A549 (cell line): ENCODE data around the gene BRAF.

Source experiments
- CEBPB ChIP-seq, 2 experiments: fragments of >200 bp in 1 of 2; sonication (Bioruptor Twin) in 1 of 2; formaldehyde crosslinking in 1 of 2; IDR thresholded peaks; 2 replicates each; pipeline ENCODE4 v1.6.1; 2012 to 2016
- EHF ChIP-seq: fragments of 250-450 bp; sonication (Bioruptor Pico); IDR thresholded peaks from 2 replicates; pipeline ENCODE4 v1.5.0; 2020; ENCODE audit warnings: mild to moderate bottlenecking
- GATA3 ChIP-seq: IDR thresholded peaks from 2 replicates; pipeline ENCODE4 v1.6.1; 2012; ENCODE audit warnings: borderline replicate concordance
- HDAC2 ChIP-seq: fragments of 200-600 bp; sonication (generic); IDR thresholded peaks from 2 replicates; pipeline ENCODE4 v1.6.1; 2016
- KDM1A ChIP-seq: fragments of 200-600 bp; sonication (generic); IDR thresholded peaks from 2 replicates; pipeline ENCODE4 v1.6.1; 2016; ENCODE audit warnings: low read depth, mild to moderate bottlenecking
- MYC ChIP-seq: IDR thresholded peaks from 2 replicates; pipeline ENCODE4 v1.6.1; 2012; ENCODE audit warnings: mild to moderate bottlenecking, inconsistent platforms, low read length, improper control_type of control experiment, borderline replicate concordance
- NR3C1 ChIP-seq: fragments of >200 bp; sonication (Bioruptor Twin); formaldehyde crosslinking; IDR thresholded peaks from 3 replicates; pipeline ENCODE4 v1.6.1; 2017
- POLR2A ChIP-seq: IDR thresholded peaks from 2 replicates; pipeline ENCODE4 v1.6.1; 2012; ENCODE audit warnings: mild to moderate bottlenecking, low read length
- POLR2AphosphoS2 ChIP-seq: conservative IDR thresholded peaks from 2 replicates; pipeline ENCODE4 v1.6.1; 2012; ENCODE audit warnings: low read length, improper control_type of control experiment, inconsistent platforms
- RCOR1 ChIP-seq: fragments of 150-350 bp; IDR thresholded peaks from 2 replicates; pipeline ENCODE4 v1.6.1; 2014; ENCODE audit warnings: antibody characterized with exemption, low read length, low read depth
- TF ChIP-seq, protein P1 (sequence below): fragments of >200 bp; sonication (Bioruptor Twin); formaldehyde crosslinking; IDR thresholded peaks from 3 replicates; pipeline ENCODE4 v1.5.1; 2016
- TF ChIP-seq, protein P2 (sequence below): fragments of 200-600 bp; sonication (generic); IDR thresholded peaks from 2 replicates; pipeline ENCODE4 v1.6.1; 2016; ENCODE audit warnings: antibody characterized with exemption, mild to moderate bottlenecking, moderate library complexity
- TF ChIP-seq, protein P3 (sequence below): IDR thresholded peaks from 2 replicates; pipeline ENCODE4 v1.6.1; 2012

DNA sequence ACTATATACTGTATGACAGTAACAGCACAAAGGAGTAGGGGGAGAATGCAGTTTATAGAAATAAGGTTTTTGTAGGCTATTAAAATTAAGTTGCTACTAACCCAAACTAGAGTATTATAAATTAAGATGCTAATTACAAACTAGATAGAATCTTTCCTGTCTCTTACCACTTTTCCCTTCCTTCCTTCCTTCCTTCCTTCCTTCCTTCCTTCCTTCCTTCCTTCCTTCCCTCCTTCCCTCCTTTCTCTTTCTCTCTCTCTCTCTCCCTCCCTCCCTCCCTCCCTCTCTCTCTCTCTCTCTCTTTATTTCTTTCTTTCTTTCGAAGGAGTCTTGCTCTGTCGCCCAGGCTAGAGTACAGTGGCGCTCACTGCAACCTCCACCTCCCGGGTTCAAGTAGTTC lies 36.4 kb upstream of the BRAF start:
- no peak for TF ChIP-seq CEBPB (IDR thresholded peaks at IDR 0.05)
- TF ChIP-seq MYC = no peak
- TF ChIP-seq, protein P1, sequence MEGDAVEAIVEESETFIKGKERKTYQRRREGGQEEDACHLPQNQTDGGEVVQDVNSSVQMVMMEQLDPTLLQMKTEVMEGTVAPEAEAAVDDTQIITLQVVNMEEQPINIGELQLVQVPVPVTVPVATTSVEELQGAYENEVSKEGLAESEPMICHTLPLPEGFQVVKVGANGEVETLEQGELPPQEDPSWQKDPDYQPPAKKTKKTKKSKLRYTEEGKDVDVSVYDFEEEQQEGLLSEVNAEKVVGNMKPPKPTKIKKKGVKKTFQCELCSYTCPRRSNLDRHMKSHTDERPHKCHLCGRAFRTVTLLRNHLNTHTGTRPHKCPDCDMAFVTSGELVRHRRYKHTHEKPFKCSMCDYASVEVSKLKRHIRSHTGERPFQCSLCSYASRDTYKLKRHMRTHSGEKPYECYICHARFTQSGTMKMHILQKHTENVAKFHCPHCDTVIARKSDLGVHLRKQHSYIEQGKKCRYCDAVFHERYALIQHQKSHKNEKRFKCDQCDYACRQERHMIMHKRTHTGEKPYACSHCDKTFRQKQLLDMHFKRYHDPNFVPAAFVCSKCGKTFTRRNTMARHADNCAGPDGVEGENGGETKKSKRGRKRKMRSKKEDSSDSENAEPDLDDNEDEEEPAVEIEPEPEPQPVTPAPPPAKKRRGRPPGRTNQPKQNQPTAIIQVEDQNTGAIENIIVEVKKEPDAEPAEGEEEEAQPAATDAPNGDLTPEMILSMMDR = no peak
- TF ChIP-seq KDM1A = no peak
- TF ChIP-seq HDAC2 = no peak
- TF ChIP-seq, protein P2, sequence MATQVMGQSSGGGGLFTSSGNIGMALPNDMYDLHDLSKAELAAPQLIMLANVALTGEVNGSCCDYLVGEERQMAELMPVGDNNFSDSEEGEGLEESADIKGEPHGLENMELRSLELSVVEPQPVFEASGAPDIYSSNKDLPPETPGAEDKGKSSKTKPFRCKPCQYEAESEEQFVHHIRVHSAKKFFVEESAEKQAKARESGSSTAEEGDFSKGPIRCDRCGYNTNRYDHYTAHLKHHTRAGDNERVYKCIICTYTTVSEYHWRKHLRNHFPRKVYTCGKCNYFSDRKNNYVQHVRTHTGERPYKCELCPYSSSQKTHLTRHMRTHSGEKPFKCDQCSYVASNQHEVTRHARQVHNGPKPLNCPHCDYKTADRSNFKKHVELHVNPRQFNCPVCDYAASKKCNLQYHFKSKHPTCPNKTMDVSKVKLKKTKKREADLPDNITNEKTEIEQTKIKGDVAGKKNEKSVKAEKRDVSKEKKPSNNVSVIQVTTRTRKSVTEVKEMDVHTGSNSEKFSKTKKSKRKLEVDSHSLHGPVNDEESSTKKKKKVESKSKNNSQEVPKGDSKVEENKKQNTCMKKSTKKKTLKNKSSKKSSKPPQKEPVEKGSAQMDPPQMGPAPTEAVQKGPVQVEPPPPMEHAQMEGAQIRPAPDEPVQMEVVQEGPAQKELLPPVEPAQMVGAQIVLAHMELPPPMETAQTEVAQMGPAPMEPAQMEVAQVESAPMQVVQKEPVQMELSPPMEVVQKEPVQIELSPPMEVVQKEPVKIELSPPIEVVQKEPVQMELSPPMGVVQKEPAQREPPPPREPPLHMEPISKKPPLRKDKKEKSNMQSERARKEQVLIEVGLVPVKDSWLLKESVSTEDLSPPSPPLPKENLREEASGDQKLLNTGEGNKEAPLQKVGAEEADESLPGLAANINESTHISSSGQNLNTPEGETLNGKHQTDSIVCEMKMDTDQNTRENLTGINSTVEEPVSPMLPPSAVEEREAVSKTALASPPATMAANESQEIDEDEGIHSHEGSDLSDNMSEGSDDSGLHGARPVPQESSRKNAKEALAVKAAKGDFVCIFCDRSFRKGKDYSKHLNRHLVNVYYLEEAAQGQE = no peak
- no peak for TF ChIP-seq POLR2AphosphoS2
- TF ChIP-seq EHF (CRISPR knock-in tag) = no peak
- TF ChIP-seq POLR2A = no peak
- TF ChIP-seq NR3C1 = no peak
- TF ChIP-seq RCOR1 = no peak
- TF ChIP-seq, protein P3, sequence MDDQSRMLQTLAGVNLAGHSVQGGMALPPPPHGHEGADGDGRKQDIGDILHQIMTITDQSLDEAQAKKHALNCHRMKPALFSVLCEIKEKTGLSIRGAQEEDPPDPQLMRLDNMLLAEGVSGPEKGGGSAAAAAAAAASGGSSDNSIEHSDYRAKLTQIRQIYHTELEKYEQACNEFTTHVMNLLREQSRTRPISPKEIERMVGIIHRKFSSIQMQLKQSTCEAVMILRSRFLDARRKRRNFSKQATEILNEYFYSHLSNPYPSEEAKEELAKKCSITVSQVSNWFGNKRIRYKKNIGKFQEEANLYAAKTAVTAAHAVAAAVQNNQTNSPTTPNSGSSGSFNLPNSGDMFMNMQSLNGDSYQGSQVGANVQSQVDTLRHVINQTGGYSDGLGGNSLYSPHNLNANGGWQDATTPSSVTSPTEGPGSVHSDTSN = no peak
- no peak for TF ChIP-seq GATA3
